T-helper 9 cell (primary cell): Measurements from ENCODE around the gene CCNB1IP1.
"Not testable (repeated sequence)": the region's sequence is repeated elsewhere in the genome, so short reads cannot be mapped to it uniquely, and the experiment has no call there.

Source experiments
- DNase-seq: peaks from one replicate; pipeline ENCODE4 v3.0.0-alpha.2; 2020

CCNB1IP1 gene

DNA sequence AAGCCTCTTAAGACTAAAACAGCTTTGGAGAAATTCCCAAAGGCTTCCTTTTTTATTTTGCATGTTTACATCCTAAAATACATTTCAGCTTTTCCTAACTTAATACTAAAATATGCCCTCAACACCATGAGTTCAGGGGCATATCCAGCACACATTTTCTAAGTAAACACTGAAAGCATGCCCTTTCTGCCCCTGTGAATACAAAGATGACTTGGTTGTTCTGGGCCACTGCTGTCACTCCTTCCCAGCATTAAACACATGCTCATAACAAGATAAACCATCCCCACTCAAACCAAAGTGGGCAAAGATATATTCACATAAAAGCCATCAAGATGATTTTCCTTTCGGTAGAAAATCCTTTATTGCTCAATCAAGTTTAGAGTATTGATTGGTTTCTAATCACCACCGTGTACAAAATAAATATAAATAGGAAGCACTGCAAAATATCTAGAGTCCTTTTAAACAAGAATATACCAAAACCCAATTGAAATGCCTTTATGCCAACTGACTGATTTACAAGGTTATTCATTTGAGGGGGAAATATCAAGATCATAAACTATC lies 1.9 kb downstream of the CCNB1IP1 start:
- DNase-seq = no peak

DNA sequence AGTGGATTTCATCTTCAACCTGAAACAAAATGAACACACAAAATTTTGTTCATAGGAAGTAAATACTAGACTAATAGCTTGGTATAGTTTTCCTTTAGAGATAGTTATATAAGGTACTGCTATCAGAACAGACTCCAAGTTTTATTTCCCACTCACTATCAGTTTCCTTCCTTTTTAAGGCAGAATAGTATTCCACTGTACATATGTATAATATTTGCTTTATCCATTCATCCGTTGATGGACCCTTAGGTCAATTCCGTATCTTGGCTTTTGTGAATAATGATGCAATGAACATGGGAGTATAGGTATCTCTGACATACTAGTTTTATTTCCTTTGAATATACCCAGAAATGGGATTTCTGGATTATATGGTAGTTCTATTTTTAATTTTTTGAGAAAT lies 3.7 kb downstream of the CCNB1IP1 start:
- no peak for DNase-seq

DNA sequence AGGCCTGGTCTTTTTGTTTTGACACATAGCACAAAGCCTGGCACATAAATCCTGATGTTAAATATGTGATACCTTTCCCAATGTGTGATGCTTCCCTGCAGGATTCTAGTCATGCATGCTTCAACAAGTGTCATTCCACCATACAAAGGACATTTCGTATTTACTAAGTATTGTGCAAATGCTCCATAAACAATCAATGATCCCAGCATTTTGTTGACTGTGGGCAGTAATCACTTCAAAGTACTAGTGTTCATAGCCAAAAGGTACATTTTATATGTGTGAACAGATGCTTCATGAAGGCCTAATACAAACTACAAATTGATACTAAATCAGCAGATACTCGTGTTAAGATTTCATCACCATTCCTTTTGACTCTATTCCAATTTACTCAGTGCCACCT lies 4.4 kb downstream of the CCNB1IP1 start:
- DNase-seq = no peak

DNA sequence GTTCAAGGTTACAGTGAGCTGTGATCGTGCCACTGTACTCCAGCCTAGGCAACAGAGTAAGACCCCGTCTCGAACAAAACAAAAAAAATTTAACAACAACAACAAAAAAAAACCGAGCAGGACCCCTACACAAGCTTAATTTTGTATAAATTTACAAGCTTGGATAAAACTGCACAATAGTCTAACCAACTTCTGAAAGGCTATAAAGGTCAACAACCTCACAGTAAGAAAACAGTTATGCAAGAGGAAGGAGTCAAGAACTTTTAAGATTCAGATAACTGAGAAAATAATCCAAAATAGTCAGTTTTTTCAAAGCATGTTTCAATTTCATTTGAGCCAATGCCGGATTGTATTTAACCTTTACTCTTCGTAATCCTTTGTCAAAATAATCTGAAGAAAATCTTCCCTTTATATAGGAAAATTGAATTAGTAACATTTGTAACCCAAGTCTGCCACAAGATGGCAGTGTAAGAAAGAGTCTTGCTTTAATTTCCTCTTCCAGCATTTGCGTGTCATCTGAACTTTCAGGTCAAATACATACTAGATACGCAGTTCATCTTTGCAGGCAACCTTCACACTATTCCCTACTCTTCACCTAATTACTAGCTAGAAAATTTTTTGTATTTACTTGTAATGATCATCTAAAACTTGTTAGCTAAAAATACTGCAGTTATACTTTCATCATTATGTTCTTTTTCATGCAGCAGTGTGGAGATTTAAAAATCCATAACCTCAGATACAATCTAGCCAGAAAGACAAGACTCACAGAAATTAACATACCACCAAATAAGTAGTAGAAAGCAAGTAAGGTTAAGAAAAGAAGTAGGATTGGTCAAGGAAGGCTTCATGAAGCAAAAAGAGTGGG lies 5.8 kb downstream of the CCNB1IP1 start:
- DNase-seq = no peak

DNA sequence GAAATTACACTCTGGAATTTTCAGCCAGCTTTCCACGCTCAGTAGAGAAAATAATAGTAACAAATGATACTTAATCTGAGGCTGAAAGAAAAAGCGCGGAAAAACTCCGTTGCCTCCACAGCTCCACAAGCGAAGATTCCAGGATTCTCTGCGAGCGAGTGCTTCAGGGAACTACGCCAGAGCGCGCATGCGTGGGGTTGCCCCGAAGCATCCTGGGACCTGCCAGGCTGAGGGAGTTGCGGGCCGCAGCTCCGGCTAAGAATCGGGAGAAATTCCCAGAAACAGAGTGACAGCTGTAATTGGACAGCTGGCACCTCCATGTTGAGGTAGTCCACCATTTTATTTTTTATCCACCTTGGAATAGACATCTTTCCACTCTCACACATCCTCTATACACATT lies 15.4 kb downstream of the CCNB1IP1 start:
- no peak for DNase-seq

DNA sequence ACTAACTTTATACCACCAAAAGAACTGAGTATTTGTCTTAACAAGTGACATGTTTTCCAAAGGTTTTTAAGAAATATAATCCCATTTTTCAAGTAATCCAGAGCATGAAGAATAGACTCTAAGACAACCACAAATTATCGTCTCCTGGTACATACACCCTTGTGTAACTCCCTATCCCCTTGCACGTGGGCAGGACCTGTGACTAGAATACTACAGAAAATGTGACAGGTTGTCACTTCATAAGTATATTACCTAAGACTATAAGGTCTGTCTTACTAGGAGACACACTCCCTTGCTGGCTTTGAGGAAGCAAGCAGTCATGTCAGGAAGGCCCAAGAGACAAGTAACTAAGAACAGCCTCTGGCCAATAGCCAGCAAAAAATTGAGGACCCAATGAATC lies 19.1 kb downstream of the CCNB1IP1 start:
- DNase-seq = no peak

DNA sequence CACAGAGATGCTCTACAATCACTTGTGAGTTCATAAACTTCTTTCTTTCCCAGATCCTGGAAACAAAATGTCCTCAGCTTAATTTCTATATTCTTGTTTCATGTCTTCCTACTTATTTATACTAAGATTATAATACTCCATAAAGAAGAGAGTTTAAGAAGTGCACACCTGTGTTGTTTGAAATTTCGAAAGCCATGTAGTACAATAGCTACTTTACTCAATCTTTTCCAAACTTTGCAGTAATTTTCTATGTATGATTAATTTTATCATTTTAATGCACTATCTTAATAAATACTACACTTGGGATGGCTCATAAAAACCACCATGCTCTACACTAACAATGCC lies 27.0 kb downstream of the CCNB1IP1 start:
- no peak for DNase-seq

DNA sequence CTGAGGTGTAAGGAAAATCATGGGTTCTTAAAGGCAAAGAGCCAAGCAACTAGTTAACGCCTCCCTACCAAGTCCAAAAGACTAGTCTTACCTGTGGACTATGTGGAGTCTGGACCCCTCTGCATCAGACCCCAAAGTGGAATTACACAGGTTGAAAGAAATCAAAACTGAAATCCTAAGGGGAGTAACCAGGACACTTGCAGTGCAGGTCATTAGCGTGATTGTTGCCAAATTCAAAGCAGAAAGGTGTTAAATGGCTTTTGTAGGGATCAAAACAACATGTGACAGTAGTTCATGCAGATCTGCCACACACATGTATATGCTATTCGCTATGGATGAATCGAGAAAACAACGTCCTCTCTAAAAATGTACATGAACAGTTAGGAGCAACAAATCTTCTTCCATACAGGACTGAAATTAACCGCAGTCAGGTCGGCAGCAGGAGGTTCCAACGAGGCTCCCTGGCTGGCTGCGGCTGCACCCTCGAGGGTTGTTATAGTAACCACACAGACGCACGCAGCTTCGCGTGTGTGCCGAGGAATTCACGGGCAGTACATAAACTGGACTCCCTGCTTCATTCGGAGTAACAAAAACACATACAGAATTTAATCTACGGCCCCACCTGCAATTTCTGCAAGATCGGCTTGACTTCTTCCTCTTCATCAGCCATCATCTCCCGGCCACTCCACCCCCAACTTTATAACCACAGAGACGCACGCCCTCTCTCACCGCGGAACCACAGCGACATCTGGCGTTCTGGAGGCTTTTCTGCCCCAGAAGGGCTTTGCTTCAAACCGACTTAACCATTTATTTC lies 27.6 kb downstream of the CCNB1IP1 start, which contains the start of gene TTC5:
Gene TTC5 (minus strand): TSS at position 687 of the 814 bp plus-strand sequence. CDS start 14 bp downstream, at position 673.
- peak; percentile 93 for DNase-seq

DNA sequence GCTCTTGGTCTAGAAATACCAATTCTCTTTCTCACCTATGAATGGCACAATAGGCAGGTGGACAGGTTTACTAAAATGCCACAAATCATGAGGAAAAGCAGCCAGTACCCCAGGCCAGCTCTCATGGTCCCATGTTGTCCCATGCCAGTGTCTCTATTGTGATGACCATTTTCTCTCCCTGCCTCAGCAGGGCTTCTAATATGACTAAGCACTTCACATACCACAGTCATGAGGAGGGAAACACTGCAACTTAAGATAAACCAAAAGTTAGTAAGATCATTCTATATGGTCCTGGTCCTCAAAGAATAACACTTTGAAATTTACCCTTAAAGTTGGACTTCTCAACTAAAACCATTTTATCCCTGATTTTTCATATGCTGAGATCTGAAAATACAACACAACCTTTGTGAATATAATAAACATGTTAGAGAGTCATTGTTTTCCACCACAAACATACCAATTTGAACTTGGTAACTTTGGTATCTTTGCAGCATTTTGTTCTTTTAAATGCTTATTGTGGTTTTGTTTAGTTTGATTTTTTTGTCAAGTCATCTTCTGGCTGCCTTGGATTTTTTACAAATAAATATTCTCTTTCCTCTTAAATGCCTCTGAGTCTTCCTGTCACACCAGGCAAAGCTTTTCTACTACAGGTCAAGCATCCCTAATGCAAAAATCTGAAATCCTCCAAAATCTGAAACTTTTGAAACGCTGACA lies 30.9 kb downstream of the CCNB1IP1 start:
- no peak for DNase-seq

DNA sequence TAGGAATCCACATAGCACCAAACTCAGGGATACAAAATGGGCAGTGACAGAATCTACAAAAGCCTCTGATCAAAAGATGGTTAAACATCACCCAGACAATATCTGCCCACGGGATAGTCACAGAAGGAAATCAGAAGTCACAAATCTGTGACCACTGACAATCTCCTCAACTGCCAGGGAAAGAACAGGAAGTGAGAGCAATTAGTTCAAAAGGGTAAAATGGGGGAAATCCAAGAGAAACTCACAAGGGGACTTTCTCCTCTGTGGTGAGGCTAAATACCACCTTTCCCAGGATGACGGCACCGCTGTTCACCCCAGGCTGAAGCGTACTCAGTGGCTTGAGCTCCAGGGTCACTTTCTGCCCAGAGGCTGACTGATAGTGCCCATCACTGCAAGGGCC lies 38.0 kb downstream of the CCNB1IP1 start:
- DNase-seq = no peak

DNA sequence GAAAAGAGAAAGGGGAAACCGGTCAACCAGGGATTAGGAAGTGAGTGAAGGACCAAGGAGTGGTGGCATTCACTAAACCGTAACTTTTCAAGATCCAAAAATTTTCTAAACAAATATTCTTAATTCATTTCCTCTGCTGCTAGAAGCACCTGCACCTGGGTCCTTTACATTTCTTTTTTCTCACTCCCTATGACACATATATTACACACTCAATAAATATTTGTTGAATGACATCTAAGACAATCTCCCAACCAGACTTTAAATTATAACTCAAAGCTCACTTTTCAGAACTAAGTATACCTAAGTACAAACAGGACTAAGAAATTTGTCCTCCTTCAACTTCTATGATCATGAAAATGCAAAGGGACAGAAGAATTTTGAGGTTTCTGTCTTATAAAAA lies 38.4 kb downstream of the CCNB1IP1 start:
- no peak for DNase-seq

DNA sequence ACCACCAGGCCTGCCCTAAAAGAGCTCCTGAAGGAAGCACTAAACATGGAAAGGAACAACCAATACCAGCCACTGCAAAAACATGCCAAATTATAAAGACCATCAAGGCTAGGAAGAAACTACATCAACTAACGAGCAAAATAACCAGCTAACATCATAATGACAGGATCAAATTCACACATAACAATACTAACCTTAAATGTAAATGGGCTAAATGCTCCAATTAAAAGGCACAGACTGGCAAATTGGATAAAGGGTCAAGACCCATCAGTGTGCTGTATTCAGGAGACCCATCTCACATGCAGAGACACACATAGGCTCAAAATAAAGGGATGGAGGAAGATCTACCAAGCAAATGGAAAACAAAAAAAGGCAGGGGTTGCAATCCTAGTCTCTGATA lies 51.1 kb downstream of the CCNB1IP1 start:
- not testable (repeated sequence) for DNase-seq

DNA sequence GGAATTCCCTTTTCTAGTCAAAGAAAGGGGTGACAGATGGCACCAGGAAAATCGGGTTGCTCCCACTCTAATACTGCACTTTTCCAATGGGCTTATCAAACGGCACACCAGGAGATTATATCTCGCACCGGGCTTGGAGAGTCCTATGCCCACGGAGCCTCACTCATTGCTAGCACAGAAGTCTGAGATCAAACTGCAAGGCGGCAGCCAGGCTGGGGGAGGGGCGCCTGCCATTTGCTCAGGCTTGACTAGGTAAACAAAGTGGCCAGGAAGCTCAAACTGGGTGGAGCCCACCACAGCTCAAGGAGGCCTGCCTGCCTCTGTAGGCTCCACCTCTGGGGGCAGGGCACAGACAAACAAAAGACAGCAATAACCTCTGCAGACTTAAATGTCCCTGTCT lies 52.8 kb downstream of the CCNB1IP1 start:
- not testable (repeated sequence) for DNase-seq

DNA sequence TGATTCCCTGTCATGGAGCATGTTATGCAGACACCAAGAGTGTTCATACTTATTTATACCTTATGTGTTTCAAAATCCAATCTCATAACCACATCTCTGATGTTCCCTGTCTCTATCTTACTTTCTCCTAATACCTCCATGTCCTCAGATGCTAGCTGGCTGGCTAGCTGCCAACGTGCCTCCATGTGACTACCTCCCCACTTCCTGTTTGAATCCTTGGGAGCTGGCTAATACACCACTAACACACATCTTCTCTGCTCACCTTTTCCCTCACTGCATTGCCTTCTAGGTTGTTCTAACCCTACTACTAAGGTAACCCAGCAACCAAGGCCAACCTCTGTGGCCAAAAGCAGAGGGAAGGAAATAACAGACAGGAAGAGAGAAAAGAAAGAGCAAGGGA lies 54.7 kb downstream of the CCNB1IP1 start:
- DNase-seq = peak; percentile 43

DNA sequence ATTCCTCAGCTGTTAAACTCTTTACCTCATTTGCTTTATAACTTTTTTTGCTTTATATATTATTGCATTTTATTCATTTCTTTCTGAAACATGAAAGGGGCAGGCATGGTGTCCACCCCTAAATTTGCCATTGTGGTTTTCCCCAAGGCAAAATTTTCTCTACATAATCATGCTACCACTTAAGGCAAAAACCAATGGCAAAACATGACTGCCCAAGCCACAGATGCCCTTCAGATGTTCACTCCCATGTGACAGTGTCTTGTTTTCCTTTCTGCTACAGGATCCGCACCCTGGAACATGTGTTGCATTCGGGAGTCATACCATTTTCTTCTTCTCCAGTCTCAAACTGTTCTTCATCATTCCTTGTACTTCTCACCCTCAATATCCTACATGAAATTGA lies 55.7 kb downstream of the CCNB1IP1 start:
- DNase-seq = no peak

DNA sequence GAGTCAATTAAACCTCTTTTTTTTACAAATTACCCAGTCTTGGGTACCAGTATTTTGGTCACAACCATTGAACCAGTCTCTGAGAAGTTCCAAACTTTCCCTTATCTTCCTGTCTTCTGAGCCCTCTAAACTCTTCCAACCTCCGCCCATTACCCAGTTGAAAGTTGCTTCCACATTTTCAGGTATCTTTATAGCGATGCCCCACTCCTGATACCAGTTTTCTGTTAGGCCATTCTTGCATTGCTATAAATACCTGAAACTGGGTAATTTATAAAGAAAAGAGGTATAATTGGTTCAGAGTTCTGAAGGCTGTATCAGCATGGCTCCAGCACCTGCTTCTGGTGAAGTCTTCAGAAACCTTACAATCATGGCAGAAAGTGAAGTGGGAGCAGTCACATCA lies 59.0 kb downstream of the CCNB1IP1 start:
- no peak for DNase-seq

DNA sequence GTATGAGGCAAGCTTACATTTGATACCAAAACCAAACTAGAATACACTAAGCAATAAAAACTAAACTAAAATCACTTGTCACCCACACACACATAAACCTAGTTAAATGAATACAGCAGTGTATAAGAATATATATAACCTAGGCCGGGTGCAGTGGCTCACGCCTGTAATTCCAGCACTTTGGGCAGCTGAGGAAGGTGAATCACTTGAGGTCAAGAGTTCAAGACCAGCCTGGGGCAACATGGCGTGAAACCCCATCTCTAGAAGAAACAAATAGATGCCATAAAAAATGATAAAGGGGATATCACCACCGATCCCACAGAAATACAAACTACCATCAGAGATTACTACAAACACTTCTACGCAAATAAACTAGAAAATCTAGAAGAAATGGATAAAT lies 68.7 kb downstream of the CCNB1IP1 start:
- DNase-seq = not testable (repeated sequence)

DNA sequence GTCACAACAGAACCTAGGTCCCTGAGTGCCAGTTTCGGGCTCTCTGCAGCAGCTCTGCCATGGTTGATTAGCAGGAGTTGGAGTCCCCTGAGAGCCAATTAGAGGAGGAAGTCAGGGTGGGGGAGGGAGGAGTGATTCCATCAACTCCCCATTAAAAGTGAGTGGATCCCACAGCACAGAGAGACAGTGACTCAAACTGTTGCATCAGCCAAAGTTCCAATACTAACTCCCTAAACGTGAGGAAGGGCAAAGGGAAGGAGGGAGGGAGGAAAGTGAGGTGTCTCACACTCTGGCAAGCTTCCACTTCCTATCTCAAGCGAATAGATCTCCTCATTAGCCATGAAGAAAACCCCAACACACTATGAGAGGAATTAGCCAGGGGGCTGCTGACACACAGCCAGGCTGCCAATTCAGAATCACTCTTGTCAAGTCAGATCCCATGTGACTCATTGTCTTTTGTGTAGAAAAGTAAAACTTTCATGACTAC lies 70.4 kb downstream of the CCNB1IP1 start:
- no peak for DNase-seq
